22Rv1 (cell line): ENCODE results near the gene OGN.

Experiments used
- CTCF ChIP-seq: fragments of 450-650 bp; IDR thresholded peaks from 2 replicates; pipeline ENCODE4 v1.5.1; 2017; ENCODE audit warnings: mild to moderate bottlenecking
- ZFX ChIP-seq: fragments of 450-650 bp; IDR thresholded peaks from 2 replicates; pipeline ENCODE4 v1.6.1; 2017; ENCODE audit warnings: antibody characterized with exemption, borderline replicate concordance

- TF ChIP-seq CTCF (no peak), ZFX (no peak)
Observed at GRCh38 chr9:92377876-92378275, 26.5 kb downstream of the OGN start.
